Testis (tissue), 2 donors: Measurements from ENCODE around the gene MX1.

Experiments
- CTCF ChIP-seq, 3 experiments: fragments of 450-650 bp in 2 of 3; fragments of 200-600 bp in 1 of 3; sonication (generic) in 1 of 3; IDR thresholded peaks; one replicate each; pipeline ENCODE4 v1.5.1; 2016 to 2019; ENCODE audit warnings: antibody characterized with exemption in 3 of 3, mild to moderate bottlenecking in 2 of 3, moderate library complexity in 1 of 3
- POLR2A ChIP-seq: fragments of 450-650 bp; IDR thresholded peaks from one replicate; pipeline ENCODE4 v1.6.1; 2017; ENCODE audit warnings: antibody characterized with exemption, mild to moderate bottlenecking, moderate library complexity

GRCh38 chr21:41444703-41445464, 18.8 kb downstream of the MX1 start:
- TF ChIP-seq CTCF (IDR thresholded peaks at IDR 0.05) (no peak), POLR2A (no peak)
